PFSK-1 (cell line): ENCODE measurements around the gene DNAJC5.

Experiments
- FOXP2 ChIP-seq: optimal IDR thresholded peaks from 2 replicates; pipeline ENCODE3; 2011; ENCODE audit warnings: borderline replicate concordance, control low read depth, inconsistent platforms; ENCODE audit not compliant: insufficient read depth; ENCODE audit errors: extremely low read length, extremely low read depth
- POLR2AphosphoS5 ChIP-seq: IDR thresholded peaks from 2 replicates; pipeline ENCODE4 v1.6.1; 2012; ENCODE audit warnings: low read depth, mild to moderate bottlenecking, control low read depth, low read length, moderate library complexity
- REST ChIP-seq, 2 experiments: IDR thresholded peaks; 2 replicates each; pipeline versions ENCODE4 v1.6.1 to v1.8.0; 2011 to 2012; ENCODE audit warnings: low read depth in 2 of 2, low read length in 2 of 2, control low read depth in 1 of 2, inconsistent platforms in 1 of 2, mild to moderate bottlenecking in 1 of 2, moderate library complexity in 1 of 2; ENCODE audit not compliant: insufficient read depth in 1 of 2
- TAF1 ChIP-seq: IDR thresholded peaks from 2 replicates; pipeline ENCODE4 v1.6.1; 2012; ENCODE audit warnings: low read length, control low read depth, borderline replicate concordance; ENCODE audit not compliant: insufficient read depth

GRCh38 chr20:63968928-63969760 is 74.2 kb downstream of the DNAJC5 start:
- TF ChIP-seq POLR2AphosphoS5 (no peak), REST (IDR thresholded peaks at IDR 0.05; ENCODE audit: insufficient read depth in 1 of 2, low read depth in 2 of 2, low read length in 2 of 2) (no peak), TAF1 (no peak), FOXP2 (no peak)
